ENCODE results near the gene NTNG1. TPM values are rescaled to one million over a fixed set of nuclear protein-coding genes. Genes with fewer than 3 reads are reported as not detected.

The NTNG1 gene
- total RNA-seq, 4 donors from 2014 or later, result 0.20 to 3.0 (median 1.0) TPM

DNA sequence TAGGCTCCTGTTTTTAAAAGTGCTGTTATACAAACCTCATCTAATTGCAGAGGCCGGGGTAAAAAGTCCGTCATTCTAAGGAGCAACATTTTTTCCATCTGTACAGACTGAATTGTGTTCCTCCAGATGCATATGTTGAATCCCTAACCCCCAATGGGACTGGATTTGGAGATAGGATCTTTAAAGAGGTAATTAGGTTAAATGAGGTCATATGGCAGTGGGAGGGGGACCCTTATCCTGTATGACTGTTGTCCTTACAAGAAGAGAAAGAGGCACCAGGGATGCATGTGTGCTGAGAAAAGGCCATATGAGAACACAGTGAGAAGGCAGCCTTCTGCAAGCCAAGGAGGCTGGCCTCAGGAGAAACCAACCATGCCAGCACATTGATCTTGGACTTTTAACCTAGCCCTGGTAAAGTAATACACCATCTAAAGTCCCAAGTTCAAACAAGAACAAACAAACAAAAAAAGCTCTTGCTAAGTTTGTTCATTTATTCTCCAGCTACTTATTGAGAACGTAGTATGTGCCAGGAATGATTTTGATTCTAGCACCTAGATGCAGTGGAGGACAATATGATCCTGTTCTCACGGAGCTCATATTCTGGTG is 352.4 kb downstream of the NTNG1 start:
- 90 to 100% methylated on average over 2 to 4 of the region's 4 CpGs for WGBS, 2 donors (ENCODE audit: low coverage in 1 of 2)
- TF ChIP-seq POLR2AphosphoS5 (IDR thresholded peaks at IDR 0.05), result no peak
- no peak for TF ChIP-seq POLR2A (IDR thresholded peaks at IDR 0.05)
- TF ChIP-seq CTCF (IDR thresholded peaks at IDR 0.05), result no peak
- no peak for TF ChIP-seq EP300 (IDR thresholded peaks at IDR 0.05)

GRCh38 chr1:107494061-107494460 is 353.2 kb downstream of the NTNG1 start:
- no peak for TF ChIP-seq POLR2A (IDR thresholded peaks at IDR 0.05)
- no peak for TF ChIP-seq EP300 (IDR thresholded peaks at IDR 0.05)
- no peak for TF ChIP-seq CTCF (IDR thresholded peaks at IDR 0.05)
- no peak for TF ChIP-seq POLR2AphosphoS5 (IDR thresholded peaks at IDR 0.05)
- 86 to 87% methylated on average over 3 to 6 of the region's 6 CpGs for WGBS, 2 donors (ENCODE audit: low coverage in 1 of 2)
- no peak for ATAC-seq
- H3K4me3 ChIP-seq, result no peak overlapping the region
- H3K9me3 ChIP-seq, result no peaks in the 10 kb centered on the region
- no peak overlapping the region for H3K27ac ChIP-seq
- no peaks in the 10 kb centered on the region for H3K36me3 ChIP-seq
- H3K4me1 ChIP-seq, result no peaks in the 10 kb centered on the region
- H3K27me3 ChIP-seq, result no peaks in the 10 kb centered on the region

More for the DNA sequence above, 352.4 kb downstream of the NTNG1 start:
- no peak for ATAC-seq
- no peak overlapping the region for H3K27ac ChIP-seq
- no peaks in the 10 kb centered on the region for H3K9me3 ChIP-seq
- H3K27me3 ChIP-seq, result no peaks in the 10 kb centered on the region
- H3K4me3 ChIP-seq, result no peak overlapping the region
- no peaks in the 10 kb centered on the region for H3K36me3 ChIP-seq
- no peaks in the 10 kb centered on the region for H3K4me1 ChIP-seq

DNA sequence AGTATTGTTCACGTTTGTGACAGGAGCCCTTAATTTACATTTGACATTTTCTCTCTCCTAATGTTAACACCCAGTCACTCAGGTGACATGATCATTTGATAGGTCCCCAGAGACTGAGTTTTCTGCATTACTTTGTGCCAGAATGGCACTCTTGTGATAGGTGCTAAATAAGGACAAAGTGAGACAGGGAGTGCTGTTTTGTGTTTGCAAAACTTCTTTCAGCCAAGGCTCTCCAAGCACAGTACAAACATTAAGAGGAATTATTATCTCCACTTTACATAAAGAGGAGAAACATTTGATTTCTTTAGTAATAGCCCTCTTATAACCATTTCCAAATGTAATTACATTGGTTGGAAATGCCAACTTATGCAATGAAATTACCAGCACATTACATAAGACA is 355.2 kb downstream of the NTNG1 start:
- no peak for ATAC-seq
- Histone ChIP-seq H3K36me3 (no peaks in the 10 kb centered on the region), H3K9me3 (no peaks in the 10 kb centered on the region), H3K4me3 (no peak overlapping the region), H3K27ac (no peak overlapping the region), H3K27me3 (no peaks in the 10 kb centered on the region), H3K4me1 (no peaks in the 10 kb centered on the region)
- 7 to 20% methylated on average over 1 of the region's 1 CpG for WGBS, 2 donors (ENCODE audit: low coverage in 1 of 2)
- no peak for TF ChIP-seq POLR2A (IDR thresholded peaks at IDR 0.05)
- no peak for TF ChIP-seq EP300 (IDR thresholded peaks at IDR 0.05)
- TF ChIP-seq POLR2AphosphoS5 (IDR thresholded peaks at IDR 0.05), result no peak
- no peak for TF ChIP-seq CTCF (IDR thresholded peaks at IDR 0.05)

DNA sequence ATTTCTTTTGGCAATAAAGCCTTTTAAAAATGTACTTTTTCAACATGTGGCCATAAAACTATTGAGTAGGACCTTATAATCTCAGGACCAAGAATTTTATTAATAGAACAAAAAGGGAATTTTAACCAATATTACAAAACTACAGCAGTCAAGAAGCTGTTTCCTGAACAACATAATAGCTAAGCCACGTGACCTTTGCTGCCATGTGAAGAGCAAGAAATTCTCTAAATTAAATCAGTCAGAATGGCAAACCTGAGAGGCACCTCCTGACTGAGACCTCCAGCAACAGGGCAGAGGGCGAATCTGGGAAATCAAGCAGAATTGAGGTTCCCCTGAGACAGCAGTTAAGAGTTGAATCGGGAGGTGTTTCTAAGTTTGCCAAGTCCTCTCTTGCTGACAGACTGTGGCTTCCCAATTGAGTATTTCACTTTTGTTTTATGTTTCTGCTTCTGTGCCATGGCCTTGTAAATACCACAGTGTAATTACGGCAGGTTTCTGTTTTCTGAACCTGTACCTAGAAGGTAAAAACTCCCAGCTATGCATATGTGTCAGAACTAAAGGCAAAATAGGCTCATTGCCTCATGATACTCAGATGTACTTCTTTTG is 358.4 kb downstream of the NTNG1 start:
- H3K27me3 ChIP-seq, result no peaks in the 10 kb centered on the region
- H3K4me3 ChIP-seq, result no peak overlapping the region
- ATAC-seq, result no peak
- H3K9me3 ChIP-seq, result no peaks in the 10 kb centered on the region
- H3K27ac ChIP-seq, result no peak overlapping the region
- no peaks in the 10 kb centered on the region for H3K4me1 ChIP-seq
- TF ChIP-seq EP300 (IDR thresholded peaks at IDR 0.05) (no peak), POLR2AphosphoS5 (IDR thresholded peaks at IDR 0.05) (no peak), POLR2A (IDR thresholded peaks at IDR 0.05) (no peak)
- WGBS, 2 donors (ENCODE audit: low coverage in 1 of 2), result 77% methylated on average over 4 of the region's 4 CpGs; no CpG with 5 or more reads in 1 of the 2 donors
- no peaks in the 10 kb centered on the region for H3K36me3 ChIP-seq

DNA sequence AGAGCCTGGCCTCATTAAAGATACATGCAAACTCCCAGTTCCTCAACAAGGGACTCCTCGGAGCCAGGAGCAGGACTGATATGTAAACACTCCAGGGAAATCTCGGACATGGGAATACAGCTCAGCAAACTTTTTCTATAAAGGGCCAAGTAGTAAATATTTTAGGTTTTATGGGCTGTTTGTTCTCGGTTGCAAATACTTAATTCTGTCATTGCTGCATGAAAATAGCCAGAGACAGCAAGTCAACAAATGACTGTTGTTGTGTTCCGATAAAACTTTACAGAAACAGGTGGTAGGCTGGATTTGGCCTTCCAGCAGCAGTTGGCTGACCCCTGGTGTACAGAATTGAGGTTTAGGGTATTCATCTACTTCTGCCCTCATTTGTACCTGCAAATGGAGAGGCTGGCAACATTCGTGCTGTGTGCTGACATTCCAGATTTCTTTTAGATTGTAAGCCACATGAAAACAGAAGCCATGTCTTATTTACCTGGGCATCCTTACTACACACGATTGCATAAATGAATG is 360.3 kb downstream of the NTNG1 start:
- ATAC-seq, result no peak
- TF ChIP-seq POLR2AphosphoS5 (IDR thresholded peaks at IDR 0.05), result no peak
- TF ChIP-seq EP300 (IDR thresholded peaks at IDR 0.05), result no peak
- no peak for TF ChIP-seq CTCF (IDR thresholded peaks at IDR 0.05)
- no peak for TF ChIP-seq POLR2A (IDR thresholded peaks at IDR 0.05)
- Histone ChIP-seq H3K27me3 (no peaks in the 10 kb centered on the region), H3K9me3 (no peaks in the 10 kb centered on the region), H3K27ac (no peak overlapping the region), H3K36me3 (no peaks in the 10 kb centered on the region), H3K4me3 (no peak overlapping the region), H3K4me1 (no peaks in the 10 kb centered on the region)
- WGBS, 2 donors (ENCODE audit: low coverage in 1 of 2), result 68 to 77% methylated on average over 4 of the region's 6 CpGs
